ENCODE results near the gene ARHGAP28. TPM values are rescaled to one million over a fixed set of nuclear protein-coding genes. Genes with fewer than 3 reads are reported as not detected.

ARHGAP28 gene
- total and polyA plus RNA-seq, 9 donors: 18.7 to 36.0 (median 25.4) TPM

DNA sequence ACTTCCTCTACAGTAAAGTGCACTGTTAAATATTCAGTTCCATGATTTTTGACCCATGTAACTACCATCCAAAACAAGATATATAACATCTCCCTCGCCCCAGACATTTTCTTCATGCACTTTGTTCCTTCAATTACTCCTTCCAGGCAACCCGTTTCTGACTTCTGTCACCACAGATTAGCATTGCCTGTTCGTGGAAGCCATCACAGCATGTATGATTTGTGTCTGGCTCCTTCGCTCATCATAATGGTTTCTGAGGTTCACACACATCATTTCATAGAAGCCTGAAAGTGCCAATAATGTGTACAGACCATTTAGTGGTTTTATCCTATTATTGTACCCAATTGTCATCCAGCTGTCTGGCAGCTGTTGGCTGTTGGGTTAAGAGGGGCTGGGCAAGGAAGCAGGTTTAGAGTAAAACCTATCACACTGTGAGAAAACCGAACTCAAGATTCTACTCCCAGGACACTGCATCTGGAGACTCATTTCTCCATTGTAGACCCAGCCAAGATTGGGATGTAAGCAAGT, 16.1 kb downstream of the ARHGAP28 start:
- Histone ChIP-seq H3K4me1 (ENCODE audit: control insufficient read depth, insufficient read depth, low read length) (peaks cover 14% of the 10 kb centered on the region), H3K27ac (ENCODE audit: low read length) (no peak overlapping the region), H3K9me3 (replicated peaks; ENCODE audit: control insufficient read depth, low read depth, low read length) (peaks cover 3% of the 10 kb centered on the region), H3K27me3 (ENCODE audit: control insufficient read depth, insufficient read depth, low read length) (no peaks in the 10 kb centered on the region), H3K36me3 (ENCODE audit: control insufficient read depth, insufficient read depth, low read length) (no peaks in the 10 kb centered on the region), H3K4me3 (ENCODE audit: low read length) (no peak overlapping the region)
- WGBS (ENCODE audit: insufficient coverage): 73% methylated on average over 4 of the region's 5 CpGs
- no peak for DNase-seq

DNA sequence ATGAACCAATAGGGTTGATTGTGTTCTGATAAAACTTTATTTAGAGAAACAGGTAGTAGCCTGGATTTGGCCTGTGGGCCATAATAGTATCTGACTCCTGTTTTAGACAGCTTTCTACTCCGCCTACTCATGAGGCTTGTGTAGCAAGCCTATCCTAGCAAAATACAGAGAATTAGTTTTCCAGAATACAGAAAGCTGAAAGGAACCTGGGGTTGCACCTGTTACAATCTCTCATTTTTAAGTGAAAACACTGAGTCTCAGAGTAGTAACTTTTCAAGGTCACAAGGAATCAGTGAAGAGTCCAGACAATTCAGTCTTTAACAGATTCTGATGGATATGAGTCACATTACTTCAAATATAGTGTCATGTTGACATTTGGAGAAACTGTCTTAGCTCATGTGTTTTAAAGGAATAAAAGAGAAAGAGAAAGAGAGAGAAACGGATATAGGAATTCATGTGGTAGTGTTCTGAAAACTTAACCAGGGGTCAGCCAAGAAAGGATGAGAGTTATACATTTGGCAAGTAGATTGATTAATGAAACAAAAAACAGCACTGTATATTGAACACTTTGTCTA, 17.0 kb downstream of the ARHGAP28 start:
- Histone ChIP-seq H3K4me3 (ENCODE audit: low read length) (no peak overlapping the region), H3K4me1 (ENCODE audit: control insufficient read depth, insufficient read depth, low read length) (peaks cover 10% of the 10 kb centered on the region), H3K27me3 (ENCODE audit: control insufficient read depth, insufficient read depth, low read length) (no peaks in the 10 kb centered on the region), H3K36me3 (ENCODE audit: control insufficient read depth, insufficient read depth, low read length) (no peaks in the 10 kb centered on the region), H3K9me3 (replicated peaks; ENCODE audit: control insufficient read depth, low read depth, low read length) (peaks cover 3% of the 10 kb centered on the region), H3K27ac (ENCODE audit: low read length) (no peak overlapping the region)
- DNase-seq: no peak
- WGBS (ENCODE audit: insufficient coverage): no CpG with 5 or more reads among the region's 2 CpGs

DNA sequence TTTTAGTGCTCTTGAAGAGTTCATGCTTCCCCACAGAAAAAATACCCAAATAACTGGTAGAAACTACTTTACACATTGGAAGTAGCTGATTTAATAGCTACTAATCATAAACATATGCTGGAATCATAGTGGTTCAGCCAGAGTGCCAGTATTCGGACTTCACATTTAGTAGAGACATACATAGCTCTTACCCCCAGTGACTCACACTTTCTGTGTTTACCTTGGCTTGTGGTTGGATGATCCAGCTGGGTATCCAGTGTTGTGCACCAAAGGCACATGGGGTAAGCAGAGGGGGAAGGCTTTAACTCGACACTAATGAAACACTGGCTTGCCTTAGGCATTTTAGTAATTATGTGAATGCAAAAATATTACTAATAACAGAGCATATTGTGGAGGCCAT, 18.1 kb downstream of the ARHGAP28 start:
- Histone ChIP-seq H3K36me3 (ENCODE audit: control insufficient read depth, insufficient read depth, low read length) (no peaks in the 10 kb centered on the region), H3K4me3 (ENCODE audit: low read length) (no peak overlapping the region), H3K27me3 (ENCODE audit: control insufficient read depth, insufficient read depth, low read length) (no peaks in the 10 kb centered on the region), H3K9me3 (replicated peaks; ENCODE audit: control insufficient read depth, low read depth, low read length) (peaks cover 3% of the 10 kb centered on the region), H3K27ac (ENCODE audit: low read length) (peak overlapping the region; percentile 74), H3K4me1 (ENCODE audit: control insufficient read depth, insufficient read depth, low read length) (peaks cover 17% of the 10 kb centered on the region)
- DNase-seq: peak; percentile 66
- no CpG with 5 or more reads among the region's 2 CpGs for WGBS (ENCODE audit: insufficient coverage)

- peak overlapping the region; percentile 74 for H3K27ac ChIP-seq (ENCODE audit: low read length)
- H3K36me3 ChIP-seq (ENCODE audit: control insufficient read depth, insufficient read depth, low read length): no peaks in the 10 kb centered on the region
- peak; percentile 36 for DNase-seq
- peaks cover 17% of the 10 kb centered on the region for H3K4me1 ChIP-seq (ENCODE audit: control insufficient read depth, insufficient read depth, low read length)
- peaks cover 3% of the 10 kb centered on the region for H3K9me3 ChIP-seq (replicated peaks; ENCODE audit: control insufficient read depth, low read depth, low read length)
- 83% methylated on average over 1 of the region's 2 CpGs for WGBS (ENCODE audit: insufficient coverage)
- no peak overlapping the region for H3K4me3 ChIP-seq (ENCODE audit: low read length)
- no peaks in the 10 kb centered on the region for H3K27me3 ChIP-seq (ENCODE audit: control insufficient read depth, insufficient read depth, low read length)
Measured at GRCh38 chr18:6748241-6748640, 18.7 kb downstream of the ARHGAP28 start.

DNA sequence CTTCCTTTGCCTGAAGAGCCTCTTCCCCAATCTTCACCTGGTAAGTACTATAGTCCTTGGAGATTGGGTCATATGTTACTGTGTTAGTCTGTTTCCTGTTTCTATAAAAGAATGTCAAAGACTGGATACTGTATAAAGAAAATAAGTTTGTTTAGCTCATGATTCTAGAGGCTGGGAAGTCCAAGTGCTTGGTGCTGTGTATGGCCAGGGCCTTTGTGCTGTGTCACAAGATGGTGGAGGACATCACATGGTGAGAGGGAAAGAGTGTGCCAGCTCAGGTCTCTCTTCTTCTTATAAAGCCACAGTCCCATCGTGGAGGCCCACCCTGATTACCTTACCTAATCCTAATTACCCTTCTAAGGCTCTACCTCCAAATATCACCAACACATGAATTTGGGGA, 20.9 kb downstream of the ARHGAP28 start:
- no peaks in the 10 kb centered on the region for H3K36me3 ChIP-seq (ENCODE audit: control insufficient read depth, insufficient read depth, low read length)
- H3K27ac ChIP-seq (ENCODE audit: low read length): no peak overlapping the region
- no CpG with 5 or more reads among the region's 1 CpG for WGBS (ENCODE audit: insufficient coverage)

DNA sequence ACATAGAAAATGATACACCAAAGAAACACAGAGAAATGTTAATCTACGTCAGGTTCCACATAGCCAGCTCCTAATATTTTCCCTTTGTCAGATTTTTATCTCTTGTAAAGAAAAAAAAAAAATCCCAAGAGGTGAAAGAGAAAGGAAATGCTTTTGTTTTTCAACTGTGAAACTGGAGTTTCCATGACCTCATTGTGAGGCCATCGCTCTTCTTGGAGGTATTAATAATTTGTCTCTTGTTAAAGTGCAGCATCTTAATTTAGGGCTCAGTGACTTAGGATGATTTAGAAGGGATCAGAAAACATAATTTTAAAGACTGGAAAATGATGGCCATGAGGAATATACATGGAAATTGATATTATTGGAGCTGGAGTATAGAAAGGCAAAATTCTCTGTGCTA, 21.7 kb downstream of the ARHGAP28 start:
- DNase-seq: peak; percentile 83
- no peaks in the 10 kb centered on the region for H3K36me3 ChIP-seq (ENCODE audit: control insufficient read depth, insufficient read depth, low read length)
- peaks cover 3% of the 10 kb centered on the region for H3K9me3 ChIP-seq (replicated peaks; ENCODE audit: control insufficient read depth, low read depth, low read length)
- peaks cover 11% of the 10 kb centered on the region for H3K4me1 ChIP-seq (ENCODE audit: control insufficient read depth, insufficient read depth, low read length)
- H3K27ac ChIP-seq (ENCODE audit: low read length): peak overlapping the region; percentile 4
- H3K4me3 ChIP-seq (ENCODE audit: low read length): no peak overlapping the region
- H3K27me3 ChIP-seq (ENCODE audit: control insufficient read depth, insufficient read depth, low read length): no peaks in the 10 kb centered on the region
- 13% methylated on average over 1 of the region's 2 CpGs for WGBS (ENCODE audit: insufficient coverage)

More for the DNA sequence above, 20.9 kb downstream of the ARHGAP28 start:
- no peak overlapping the region for H3K4me3 ChIP-seq (ENCODE audit: low read length)
- H3K27me3 ChIP-seq (ENCODE audit: control insufficient read depth, insufficient read depth, low read length): no peaks in the 10 kb centered on the region
- H3K4me1 ChIP-seq (ENCODE audit: control insufficient read depth, insufficient read depth, low read length): peaks cover 17% of the 10 kb centered on the region
- no peak for DNase-seq
- H3K9me3 ChIP-seq (replicated peaks; ENCODE audit: control insufficient read depth, low read depth, low read length): peaks cover 3% of the 10 kb centered on the region

DNA sequence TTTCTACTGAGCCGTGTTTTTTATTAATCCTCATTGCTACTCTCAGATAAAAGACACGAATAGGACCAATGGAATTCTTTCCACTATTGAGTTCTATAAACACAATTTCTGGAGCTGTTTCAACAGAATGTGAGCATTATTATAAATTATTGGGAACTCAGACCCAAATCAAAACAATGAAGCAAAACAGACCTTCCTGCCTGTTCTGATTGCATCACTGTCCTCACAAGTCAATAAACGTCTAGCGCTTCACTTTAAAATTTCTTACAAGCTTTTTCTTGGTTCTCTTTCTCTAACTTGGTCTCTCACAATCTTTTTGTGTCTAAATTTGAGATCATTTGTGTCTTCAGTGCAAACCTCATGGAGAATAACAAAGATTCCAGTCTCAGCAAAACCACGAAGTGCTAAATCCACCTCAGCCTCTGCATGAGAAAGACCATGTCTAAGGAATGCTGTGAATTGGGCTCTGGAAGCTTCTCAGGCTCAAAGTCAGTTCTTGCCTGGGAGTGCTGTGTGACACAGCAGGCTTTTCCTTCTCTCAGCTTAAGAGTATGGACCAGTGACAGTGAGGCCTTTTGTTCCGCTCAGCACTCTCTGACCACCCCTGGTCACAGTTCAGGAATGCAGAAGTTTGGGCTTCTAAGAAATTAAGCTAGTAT, 22.8 kb downstream of the ARHGAP28 start:
- Histone ChIP-seq H3K4me3 (ENCODE audit: low read length) (no peak overlapping the region), H3K27ac (ENCODE audit: low read length) (peak overlapping the region; percentile 50), H3K36me3 (ENCODE audit: control insufficient read depth, insufficient read depth, low read length) (no peaks in the 10 kb centered on the region), H3K4me1 (ENCODE audit: control insufficient read depth, insufficient read depth, low read length) (peaks cover 11% of the 10 kb centered on the region), H3K27me3 (ENCODE audit: control insufficient read depth, insufficient read depth, low read length) (no peaks in the 10 kb centered on the region), H3K9me3 (replicated peaks; ENCODE audit: control insufficient read depth, low read depth, low read length) (peaks cover 3% of the 10 kb centered on the region)
- peak; percentile 52 for DNase-seq
- 60% methylated on average over 2 of the region's 6 CpGs for WGBS (ENCODE audit: insufficient coverage)

- no peak overlapping the region for H3K4me3 ChIP-seq (ENCODE audit: low read length)
- no peaks in the 10 kb centered on the region for H3K27me3 ChIP-seq (ENCODE audit: control insufficient read depth, insufficient read depth, low read length)
- 78% methylated on average over 4 of the region's 5 CpGs for WGBS (ENCODE audit: insufficient coverage)
- no peak for DNase-seq
- peaks cover 3% of the 10 kb centered on the region for H3K9me3 ChIP-seq (replicated peaks; ENCODE audit: control insufficient read depth, low read depth, low read length)
- no peak overlapping the region for H3K27ac ChIP-seq (ENCODE audit: low read length)
- H3K36me3 ChIP-seq (ENCODE audit: control insufficient read depth, insufficient read depth, low read length): no peaks in the 10 kb centered on the region
- H3K4me1 ChIP-seq (ENCODE audit: control insufficient read depth, insufficient read depth, low read length): peaks cover 14% of the 10 kb centered on the region
Measured at GRCh38 chr18:6755107-6755506, 25.6 kb downstream of the ARHGAP28 start.

DNA sequence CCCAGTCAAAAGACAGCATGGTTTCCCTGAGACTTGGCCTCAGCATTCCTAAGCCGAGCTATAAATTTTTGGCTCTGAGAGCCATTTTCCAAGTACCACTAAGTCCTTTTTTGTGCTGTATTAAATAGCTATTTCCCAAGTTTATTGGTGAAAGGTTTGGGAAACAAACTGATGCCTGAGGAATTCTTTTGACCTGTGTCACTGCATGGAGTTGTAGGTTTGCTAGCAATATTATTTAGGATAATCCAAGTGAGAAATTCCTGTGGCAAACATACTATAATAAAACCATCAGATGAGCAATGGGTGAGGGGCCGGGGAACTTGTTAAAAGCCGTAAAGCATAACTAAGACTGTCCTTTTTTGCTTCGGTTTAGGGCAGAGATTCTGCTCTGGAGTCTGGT, 28.4 kb downstream of the ARHGAP28 start:
- DNase-seq: no peak
- 0% methylated on average over 1 of the region's 4 CpGs for whole genome bisulfite sequencing (ENCODE audit: insufficient coverage)
- Histone ChIP-seq H3K27me3 (ENCODE audit: control insufficient read depth, insufficient read depth, low read length) (no peaks in the 10 kb centered on the region), H3K27ac (ENCODE audit: low read length) (no peak overlapping the region), H3K4me1 (ENCODE audit: control insufficient read depth, insufficient read depth, low read length) (peaks cover 7% of the 10 kb centered on the region), H3K36me3 (ENCODE audit: control insufficient read depth, insufficient read depth, low read length) (no peaks in the 10 kb centered on the region), H3K4me3 (ENCODE audit: low read length) (no peak overlapping the region), H3K9me3 (replicated peaks; ENCODE audit: control insufficient read depth, low read depth, low read length) (no peaks in the 10 kb centered on the region)

GRCh38 chr18:6759579-6759978, 30.1 kb downstream of the ARHGAP28 start:
- H3K27me3 ChIP-seq (ENCODE audit: control insufficient read depth, insufficient read depth, low read length): no peaks in the 10 kb centered on the region
- WGBS (ENCODE audit: insufficient coverage): no CpG with 5 or more reads among the region's 2 CpGs
- no peak for DNase-seq
- H3K9me3 ChIP-seq (replicated peaks; ENCODE audit: control insufficient read depth, low read depth, low read length): no peaks in the 10 kb centered on the region
- H3K4me1 ChIP-seq (ENCODE audit: control insufficient read depth, insufficient read depth, low read length): peaks cover 7% of the 10 kb centered on the region
- H3K36me3 ChIP-seq (ENCODE audit: control insufficient read depth, insufficient read depth, low read length): no peaks in the 10 kb centered on the region
- no peak overlapping the region for H3K27ac ChIP-seq (ENCODE audit: low read length)
- H3K4me3 ChIP-seq (ENCODE audit: low read length): no peak overlapping the region
